ENCODE measurements around the gene TMEM35A. TPM values are rescaled to one million over a fixed set of nuclear protein-coding genes. Genes with fewer than 3 reads are reported as not detected.
A peak's percentile ranks its signal among the peaks of the same experiment; 100 is the strongest.

Gene TMEM35A
- polyA plus RNA-seq (244 and 252 TPM in 2 replicates), polyA minus RNA-seq (178 and 188 TPM in 2 replicates)

DNA sequence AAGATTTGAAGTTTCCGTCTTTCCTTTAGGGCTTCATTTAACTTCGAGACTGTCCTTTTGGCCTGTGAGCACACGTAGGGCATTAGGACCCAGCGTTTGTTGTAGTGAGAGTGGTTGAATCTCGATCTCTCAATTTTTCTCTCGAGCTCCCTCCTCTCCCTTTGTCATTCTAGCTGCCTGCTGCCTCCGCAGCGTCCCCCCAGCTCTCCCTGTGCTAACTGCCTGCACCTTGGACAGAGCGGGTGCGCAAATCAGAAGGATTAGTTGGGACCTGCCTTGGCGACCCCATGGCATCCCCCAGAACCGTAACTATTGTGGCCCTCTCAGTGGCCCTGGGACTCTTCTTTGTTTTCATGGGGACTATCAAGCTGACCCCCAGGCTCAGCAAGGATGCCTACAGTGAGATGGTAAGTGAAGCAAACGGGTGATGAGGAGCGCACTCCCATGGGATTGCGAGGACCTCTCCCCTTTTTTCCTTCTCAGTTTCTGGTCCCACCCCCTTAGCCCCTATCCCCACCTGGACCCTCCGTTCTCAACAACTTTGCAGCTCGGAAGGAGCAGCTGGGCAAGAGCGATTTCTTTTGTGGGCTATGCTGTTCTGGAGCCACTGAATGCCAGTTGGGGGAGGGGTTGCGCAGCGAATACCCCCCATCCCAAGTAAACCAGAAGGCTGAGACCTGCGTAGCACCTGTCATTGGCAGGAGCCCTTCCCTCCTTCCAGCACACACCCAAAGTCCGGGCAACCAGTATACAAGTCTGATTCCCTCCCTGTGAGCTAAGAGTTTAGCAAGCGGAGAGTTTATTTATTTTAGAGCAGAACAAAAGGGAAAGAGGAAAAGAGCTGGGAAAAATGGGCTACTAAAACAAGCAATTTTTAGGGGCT, at the start of gene TMEM35A:
TMEM35A (plus strand) TSS at position 164 of the 883 bp plus-strand sequence; CDS start at position 288, 124 bp downstream.
- Histone ChIP-seq H2AFZ (ENCODE audit: low read depth, low read length) (peak within 1 kb of the TSS; percentile 51), H3K27me3 (ENCODE audit: insufficient read depth, low read depth, low read length) (no peaks in the 10 kb centered on the region), H3K79me2 (replicated peaks; ENCODE audit: insufficient read depth, low read length) (peaks cover 44% of the 10 kb centered on the region), H3K27ac (ENCODE audit: low read length) (peak within 1 kb of the TSS; percentile 74), H4K20me1 (ENCODE audit: insufficient read depth) (no peaks in the 10 kb centered on the region), H3K9ac (ENCODE audit: low read length) (peak within 1 kb of the TSS; percentile 81), H3F3A (ENCODE audit: insufficient read depth, low read length, poor library complexity, severe bottlenecking) (no peaks in the 10 kb centered on the region), H3K4me2 (ENCODE audit: low read length) (peak within 1 kb of the TSS; percentile 30), H3K9me2 (ENCODE audit: insufficient read depth, low read length) (no peaks in the 10 kb centered on the region), H3K9me3 (ENCODE audit: low read length) (no peaks in the 10 kb centered on the region), H3K4me3 (ENCODE audit: low read length) (peak within 1 kb of the TSS; percentile 82), H3K36me3 (ENCODE audit: insufficient read depth, low read length) (no peaks in the 10 kb centered on the region)
- TF ChIP-seq TAF1 (IDR thresholded peaks at IDR 0.05; ENCODE audit: low read depth), result peak; percentile 47
- no peak for TF ChIP-seq EP300 (conservative IDR thresholded peaks at IDR 0.05; ENCODE audit: poor library complexity, severe bottlenecking)
- TF ChIP-seq REST (IDR thresholded peaks at IDR 0.05; ENCODE audit: borderline replicate concordance), result peak; percentile 81
- peak; percentile 35 for TF ChIP-seq MXI1 (conservative IDR thresholded peaks at IDR 0.05; ENCODE audit: poor library complexity, severe bottlenecking)
- TF ChIP-seq RAD21 (conservative IDR thresholded peaks at IDR 0.05), result peak; percentile 37
- TF ChIP-seq POLR2AphosphoS5 (IDR thresholded peaks at IDR 0.05), result peak; percentile 82
- no peak for TF ChIP-seq EZH2 (IDR thresholded peaks at IDR 0.05; ENCODE audit: borderline replicate concordance, insufficient read depth, low read length, poor library complexity, severe bottlenecking)
- TF ChIP-seq SMC3 (conservative IDR thresholded peaks at IDR 0.05; ENCODE audit: poor library complexity), result peak; percentile 38
- TF ChIP-seq, protein P1, sequence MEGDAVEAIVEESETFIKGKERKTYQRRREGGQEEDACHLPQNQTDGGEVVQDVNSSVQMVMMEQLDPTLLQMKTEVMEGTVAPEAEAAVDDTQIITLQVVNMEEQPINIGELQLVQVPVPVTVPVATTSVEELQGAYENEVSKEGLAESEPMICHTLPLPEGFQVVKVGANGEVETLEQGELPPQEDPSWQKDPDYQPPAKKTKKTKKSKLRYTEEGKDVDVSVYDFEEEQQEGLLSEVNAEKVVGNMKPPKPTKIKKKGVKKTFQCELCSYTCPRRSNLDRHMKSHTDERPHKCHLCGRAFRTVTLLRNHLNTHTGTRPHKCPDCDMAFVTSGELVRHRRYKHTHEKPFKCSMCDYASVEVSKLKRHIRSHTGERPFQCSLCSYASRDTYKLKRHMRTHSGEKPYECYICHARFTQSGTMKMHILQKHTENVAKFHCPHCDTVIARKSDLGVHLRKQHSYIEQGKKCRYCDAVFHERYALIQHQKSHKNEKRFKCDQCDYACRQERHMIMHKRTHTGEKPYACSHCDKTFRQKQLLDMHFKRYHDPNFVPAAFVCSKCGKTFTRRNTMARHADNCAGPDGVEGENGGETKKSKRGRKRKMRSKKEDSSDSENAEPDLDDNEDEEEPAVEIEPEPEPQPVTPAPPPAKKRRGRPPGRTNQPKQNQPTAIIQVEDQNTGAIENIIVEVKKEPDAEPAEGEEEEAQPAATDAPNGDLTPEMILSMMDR (IDR thresholded peaks at IDR 0.05; ENCODE audit: poor library complexity, severe bottlenecking), result no peak

DNA sequence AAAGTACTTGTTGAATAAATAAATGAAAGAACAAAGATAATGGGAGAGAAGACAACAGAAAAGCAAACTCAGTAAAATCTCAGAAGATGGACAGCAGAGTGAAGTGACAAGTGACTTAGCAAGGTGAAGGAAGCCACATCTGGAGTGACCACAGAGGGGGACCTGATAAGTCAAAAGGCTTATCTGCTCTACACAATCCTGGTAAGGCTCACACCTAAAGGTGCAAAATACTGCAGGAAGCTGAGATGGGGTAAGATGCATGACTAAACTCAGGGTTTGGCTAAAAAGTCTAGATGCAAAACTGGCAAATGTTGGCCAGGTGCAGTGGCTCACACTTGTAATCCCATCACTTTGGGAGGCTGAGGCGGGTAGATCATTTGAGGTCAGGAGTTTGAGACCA, 49.0 kb upstream of the TMEM35A start:
- Histone ChIP-seq H4K20me1 (ENCODE audit: insufficient read depth) (no peaks in the 10 kb centered on the region), H3K27me3 (ENCODE audit: insufficient read depth, low read depth, low read length) (no peaks in the 10 kb centered on the region), H3K79me2 (replicated peaks; ENCODE audit: insufficient read depth, low read length) (no peaks in the 10 kb centered on the region), H3K36me3 (ENCODE audit: insufficient read depth, low read length) (no peaks in the 10 kb centered on the region), H3K9ac (ENCODE audit: low read length) (no peak overlapping the region), H3K27ac (ENCODE audit: low read length) (no peak overlapping the region), H2AFZ (ENCODE audit: low read depth, low read length) (no peak overlapping the region), H3K4me2 (ENCODE audit: low read length) (no peak overlapping the region), H3F3A (ENCODE audit: insufficient read depth, low read length, poor library complexity, severe bottlenecking) (no peaks in the 10 kb centered on the region), H3K9me3 (ENCODE audit: low read length) (no peaks in the 10 kb centered on the region), H3K4me3 (ENCODE audit: low read length) (no peak overlapping the region), H3K9me2 (ENCODE audit: insufficient read depth, low read length) (no peaks in the 10 kb centered on the region)
- TF ChIP-seq, protein P1 (IDR thresholded peaks at IDR 0.05; ENCODE audit: poor library complexity, severe bottlenecking), result no peak
- TF ChIP-seq REST (IDR thresholded peaks at IDR 0.05; ENCODE audit: borderline replicate concordance) (no peak), TAF1 (IDR thresholded peaks at IDR 0.05; ENCODE audit: low read depth) (no peak), RAD21 (conservative IDR thresholded peaks at IDR 0.05) (no peak), SMC3 (conservative IDR thresholded peaks at IDR 0.05; ENCODE audit: poor library complexity) (no peak), EZH2 (IDR thresholded peaks at IDR 0.05; ENCODE audit: borderline replicate concordance, insufficient read depth, low read length, poor library complexity, severe bottlenecking) (no peak), EP300 (conservative IDR thresholded peaks at IDR 0.05; ENCODE audit: poor library complexity, severe bottlenecking) (no peak), MXI1 (conservative IDR thresholded peaks at IDR 0.05; ENCODE audit: poor library complexity, severe bottlenecking) (no peak), POLR2AphosphoS5 (IDR thresholded peaks at IDR 0.05) (no peak)

Data from neural cell (in vitro differentiated cells).